Uterus (tissue), 2 donors: Measurements from ENCODE around the gene SCRT2.

Experiments
- CTCF ChIP-seq, 4 experiments: fragments of 200-600 bp in 2 of 4; fragments of 450-650 bp in 2 of 4; sonication (generic) in 2 of 4; IDR thresholded peaks; one replicate each; pipeline ENCODE4 v1.5.1; 2016 to 2019; ENCODE audit warnings: antibody characterized with exemption in 4 of 4, mild to moderate bottlenecking in 2 of 4, moderate library complexity in 1 of 4
- POLR2A ChIP-seq, 2 donors: fragments of 450-650 bp; IDR thresholded peaks; one replicate each; pipeline ENCODE4 v1.6.1; 2016; ENCODE audit warnings: antibody characterized with exemption in 2 of 2, mild to moderate bottlenecking in 1 of 2, moderate library complexity in 1 of 2

- TF ChIP-seq CTCF (IDR thresholded peaks at IDR 0.05) (no peak), POLR2A (IDR thresholded peaks at IDR 0.05) (no peak)
Measured at GRCh38 chr20:703006-703405, 27.4 kb upstream of the SCRT2 start.
